ENCODE results near the gene ADGRL2. TPM values are rescaled to one million over a fixed set of nuclear protein-coding genes. Genes with fewer than 3 reads are reported as not detected.

Gene ADGRL2
- total and polyA plus RNA-seq, 2 of the 4 experiments (the other 2 are of a cell fraction) = 17.0 to 42.7 TPM

DNA sequence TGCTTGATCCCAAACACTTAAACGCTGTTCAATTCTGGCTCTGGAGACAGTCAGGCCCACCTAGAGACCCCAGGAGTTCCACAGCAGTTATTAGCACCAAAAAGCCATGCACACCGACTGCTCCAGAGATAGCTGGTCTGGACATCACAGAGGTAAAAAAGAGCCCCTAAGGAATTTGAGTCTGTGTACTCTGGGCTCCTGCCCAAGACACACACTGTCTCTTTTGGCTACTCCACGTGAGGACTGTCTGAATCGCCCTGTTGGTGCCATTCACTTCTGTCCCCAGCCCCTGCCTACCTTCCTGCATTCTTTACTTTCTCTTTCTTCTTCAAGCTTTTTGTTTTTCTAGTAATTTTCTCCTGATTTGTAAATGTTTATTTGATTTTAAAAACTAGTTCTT is 197.4 kb downstream of the ADGRL2 start:
- Histone ChIP-seq H3K18ac (ENCODE audit: low read depth, low read length) (no peak overlapping the region), H3K4ac (ENCODE audit: low read depth, low read length) (no peak overlapping the region), H4K91ac (ENCODE audit: insufficient read depth, low read depth, low read length) (no peak overlapping the region), H2BK120ac (ENCODE audit: low read depth, low read length) (no peak overlapping the region), H3K27ac (ENCODE audit: insufficient read depth, low read length) (no peak overlapping the region), H4K8ac (ENCODE audit: low read depth in 2 of 2, low read length in 2 of 2) (no peak overlapping the region), H3K4me2 (ENCODE audit: low read depth, low read length) (no peak overlapping the region), H2AK5ac (ENCODE audit: low read depth, low read length) (no peak overlapping the region), H4K20me1 (ENCODE audit: insufficient read depth, low read length) (no peaks in the 10 kb centered on the region), H3K14ac (replicated peaks; ENCODE audit: low read depth, low read length) (no peak overlapping the region), H3K23ac (ENCODE audit: low read depth, low read length) (no peak overlapping the region), H3K79me1 (ENCODE audit: low read depth in 1 of 2, low read length in 2 of 2) (no peaks in the 10 kb centered on the region), H2BK15ac (ENCODE audit: low read depth, low read length) (no peak overlapping the region), H3K9me3 (ENCODE audit: control insufficient read depth, insufficient read depth, low read length) (no peaks in the 10 kb centered on the region), H3K56ac (ENCODE audit: extremely low read depth, insufficient read depth, low read length) (no peak overlapping the region), H2AFZ (replicated peaks; ENCODE audit: low read length, poor library complexity) (no peak overlapping the region), H3K4me3 (ENCODE audit: insufficient read depth, low read depth, low read length) (no peak overlapping the region), H3K27me3 (ENCODE audit: control insufficient read depth, insufficient read depth, low read length) (no peaks in the 10 kb centered on the region), H2BK5ac (ENCODE audit: low read depth, low read length, poor library complexity, severe bottlenecking) (no peak overlapping the region), H3K36me3 (ENCODE audit: control insufficient read depth, insufficient read depth, low read length) (no peaks in the 10 kb centered on the region), H2AK9ac (replicated peaks; ENCODE audit: low read depth, low read length, poor library complexity) (no peak overlapping the region), H4K5ac (ENCODE audit: low read depth, low read length) (no peak overlapping the region), H3K4me1 (ENCODE audit: control insufficient read depth, insufficient read depth, low read length) (no peaks in the 10 kb centered on the region; the same call in 1 of the 2 replicates), H3K9ac (ENCODE audit: low read depth, low read length) (no peak overlapping the region), H2BK20ac (ENCODE audit: low read depth, low read length) (no peak overlapping the region), H3K9me1 (ENCODE audit: insufficient read depth, low read length) (no peaks in the 10 kb centered on the region)
- BruUV-seq (replicated peaks) = no TSS peak
- DNase-seq = no peak
- intact Hi-C loops (cut with micrococcal nuclease) = no loop called here
- ChIA-PET POLR2A (ENCODE audit: unreplicated experiment) (no interaction called here), CTCF (no interaction called here)
- ATAC-seq (ENCODE audit: low read depth) = no peak
- WGBS, 2 experiments (ENCODE audit: extremely low coverage in 2 of 2, insufficient read length in 1 of 2) = no CpG with 5 or more reads among the region's 4 CpGs
- in situ Hi-C loops (cut with MboI; ENCODE audit: low sequenced_read_pairs) = no loop called here
- dilution Hi-C loops (cut with HindIII; ENCODE audit: low sequenced_read_pairs, unreplicated experiment) = no loop called here
- TF ChIP-seq FOS (IDR thresholded peaks at IDR 0.05; ENCODE audit: low read depth, low read length) (no peak), SMC3 (IDR thresholded peaks at IDR 0.05; ENCODE audit: low read depth, low read length) (no peak), RAD21 (IDR thresholded peaks at IDR 0.05; ENCODE audit: low read length) (no peak), BHLHE40 (IDR thresholded peaks at IDR 0.05; ENCODE audit: low read depth, low read length) (no peak), POLR2A (IDR thresholded peaks at IDR 0.05; ENCODE audit: low read depth, low read length) (no peak), MAFK (IDR thresholded peaks at IDR 0.05; ENCODE audit: low read depth, low read length) (no peak), MXI1 (IDR thresholded peaks at IDR 0.05; ENCODE audit: borderline replicate concordance, low read depth, low read length) (no peak), RCOR1 (IDR thresholded peaks at IDR 0.05; ENCODE audit: insufficient replicate concordance, low read length) (no peak), RFX5 (IDR thresholded peaks at IDR 0.05; ENCODE audit: low read depth, low read length) (no peak), MAZ (IDR thresholded peaks at IDR 0.05; ENCODE audit: borderline replicate concordance, low read depth, low read length) (no peak), USF2 (IDR thresholded peaks at IDR 0.05; ENCODE audit: low read depth, low read length) (no peak), NFE2L2 (IDR thresholded peaks at IDR 0.05; ENCODE audit: low read depth, low read length) (no peak), CHD1 (IDR thresholded peaks at IDR 0.05; ENCODE audit: low read depth, low read length) (no peak), CEBPB (IDR thresholded peaks at IDR 0.05; ENCODE audit: low read depth, low read length) (no peak)
- TF ChIP-seq, protein P1, sequence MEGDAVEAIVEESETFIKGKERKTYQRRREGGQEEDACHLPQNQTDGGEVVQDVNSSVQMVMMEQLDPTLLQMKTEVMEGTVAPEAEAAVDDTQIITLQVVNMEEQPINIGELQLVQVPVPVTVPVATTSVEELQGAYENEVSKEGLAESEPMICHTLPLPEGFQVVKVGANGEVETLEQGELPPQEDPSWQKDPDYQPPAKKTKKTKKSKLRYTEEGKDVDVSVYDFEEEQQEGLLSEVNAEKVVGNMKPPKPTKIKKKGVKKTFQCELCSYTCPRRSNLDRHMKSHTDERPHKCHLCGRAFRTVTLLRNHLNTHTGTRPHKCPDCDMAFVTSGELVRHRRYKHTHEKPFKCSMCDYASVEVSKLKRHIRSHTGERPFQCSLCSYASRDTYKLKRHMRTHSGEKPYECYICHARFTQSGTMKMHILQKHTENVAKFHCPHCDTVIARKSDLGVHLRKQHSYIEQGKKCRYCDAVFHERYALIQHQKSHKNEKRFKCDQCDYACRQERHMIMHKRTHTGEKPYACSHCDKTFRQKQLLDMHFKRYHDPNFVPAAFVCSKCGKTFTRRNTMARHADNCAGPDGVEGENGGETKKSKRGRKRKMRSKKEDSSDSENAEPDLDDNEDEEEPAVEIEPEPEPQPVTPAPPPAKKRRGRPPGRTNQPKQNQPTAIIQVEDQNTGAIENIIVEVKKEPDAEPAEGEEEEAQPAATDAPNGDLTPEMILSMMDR (conservative IDR thresholded peaks at IDR 0.05; ENCODE audit: low read depth, low read length) = no peak
- TF ChIP-seq, protein P2, sequence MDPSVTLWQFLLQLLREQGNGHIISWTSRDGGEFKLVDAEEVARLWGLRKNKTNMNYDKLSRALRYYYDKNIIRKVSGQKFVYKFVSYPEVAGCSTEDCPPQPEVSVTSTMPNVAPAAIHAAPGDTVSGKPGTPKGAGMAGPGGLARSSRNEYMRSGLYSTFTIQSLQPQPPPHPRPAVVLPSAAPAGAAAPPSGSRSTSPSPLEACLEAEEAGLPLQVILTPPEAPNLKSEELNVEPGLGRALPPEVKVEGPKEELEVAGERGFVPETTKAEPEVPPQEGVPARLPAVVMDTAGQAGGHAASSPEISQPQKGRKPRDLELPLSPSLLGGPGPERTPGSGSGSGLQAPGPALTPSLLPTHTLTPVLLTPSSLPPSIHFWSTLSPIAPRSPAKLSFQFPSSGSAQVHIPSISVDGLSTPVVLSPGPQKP (IDR thresholded peaks at IDR 0.05; ENCODE audit: borderline replicate concordance, low read depth, low read length) = no peak

Measured in IMR-90 (cell line).